Chondrocyte (in vitro differentiated cells): ENCODE measurements around the gene GDF15. TPM values are rescaled to one million over a fixed set of nuclear protein-coding genes. Genes with fewer than 3 reads are reported as not detected.

ENCODE experiments used
- DNase-seq: peaks from one replicate; pipeline ENCODE4 v3.0.0; 2021; ENCODE audit warnings: mixed read lengths, low spot score
- H3K27ac Mint-ChIP-seq: one replicate; pipeline ENCODE4 v1.8.0; 2021; ENCODE audit warnings: mild to moderate bottlenecking, moderate library complexity, mixed read lengths; ENCODE audit not compliant: unreplicated experiment
- H3K27me3 Mint-ChIP-seq: 2 replicates; pipeline ENCODE4 v1.8.0; 2021; ENCODE audit warnings: low read depth, mixed read lengths
- H3K36me3 Mint-ChIP-seq: 2 replicates; pipeline ENCODE4 v1.8.0; 2021; ENCODE audit warnings: low read depth, mixed read lengths
- H3K4me1 Mint-ChIP-seq: 2 replicates; pipeline ENCODE4 v1.8.0; 2021; ENCODE audit warnings: low read depth, mild to moderate bottlenecking, mixed read lengths
- H3K4me3 Mint-ChIP-seq: one replicate; pipeline ENCODE4 v1.8.0; 2021; ENCODE audit warnings: mild to moderate bottlenecking, moderate library complexity, mixed read lengths; ENCODE audit not compliant: unreplicated experiment
- H3K9me3 Mint-ChIP-seq: 2 replicates; pipeline ENCODE4 v1.8.0; 2021; ENCODE audit warnings: low read depth, mixed read lengths
- CTCF ChIP-seq: fragments of 200-600 bp; sonication (generic); IDR thresholded peaks from 2 replicates; pipeline ENCODE4 v1.5.0; 2021; ENCODE audit warnings: antibody characterized with exemption, mild to moderate bottlenecking, moderate library complexity
- total RNA-seq: library from RNA; stranded (reverse); gene quantifications from 3 replicates; pipeline ENCODE4 v1.2.1, GENCODE V29; 2021

The GDF15 gene
- total RNA-seq, 1 donor from 2014 or later: 149 TPM

GRCh38 chr19:18433735-18434398 is 47.9 kb downstream of the GDF15 start:
- no peaks in the 10 kb centered on the region for H3K27me3 Mint-ChIP-seq
- TF ChIP-seq CTCF: no peak
- no peaks in the 10 kb centered on the region for H3K36me3 Mint-ChIP-seq
- no peak for DNase-seq
- no peak overlapping the region for H3K27ac Mint-ChIP-seq
- peak overlapping the region; percentile 55 for H3K4me3 Mint-ChIP-seq
- no peaks in the 10 kb centered on the region for H3K9me3 Mint-ChIP-seq
- H3K4me1 Mint-ChIP-seq: peaks cover 23% of the 10 kb centered on the region

DNA sequence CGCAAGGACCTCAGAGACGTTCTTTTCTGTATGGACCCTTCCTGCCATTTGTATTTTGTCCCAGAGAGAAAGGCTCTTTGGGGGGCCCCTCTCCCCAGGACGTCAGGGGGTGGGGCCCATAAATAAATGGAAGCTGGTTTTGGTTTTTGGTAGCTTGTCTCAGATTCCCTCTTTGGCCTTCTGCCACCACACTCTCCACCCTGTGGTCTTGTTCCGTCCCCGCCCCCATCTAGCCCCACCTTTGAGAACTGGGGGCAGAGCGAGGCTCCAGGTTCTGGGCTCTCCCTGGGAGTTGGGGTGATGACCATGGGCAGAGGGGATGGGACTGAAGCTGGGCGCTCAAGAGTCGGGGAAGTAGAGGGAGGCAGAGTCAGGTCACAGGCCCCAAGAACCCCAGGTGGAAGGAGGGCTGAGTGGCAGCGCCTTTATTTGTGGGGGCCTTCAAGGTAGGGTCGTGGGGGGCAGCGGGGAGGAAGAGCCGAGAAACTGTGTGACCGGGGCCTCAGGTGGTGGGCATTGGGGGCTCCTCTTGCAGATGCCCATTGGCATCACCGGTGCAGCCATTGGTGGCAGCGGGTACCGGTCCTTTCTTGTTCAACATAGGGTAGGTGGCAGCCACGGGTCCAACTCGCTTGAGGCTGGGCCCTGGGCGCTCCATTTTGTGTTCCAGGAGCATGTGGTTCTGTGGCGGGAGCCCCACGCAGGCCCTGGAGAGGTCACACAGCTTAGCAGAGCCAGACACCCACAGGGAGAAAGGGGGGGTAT is 48.6 kb downstream of the GDF15 start:
- H3K27me3 Mint-ChIP-seq: no peaks in the 10 kb centered on the region
- TF ChIP-seq CTCF: no peak
- DNase-seq: no peak
- H3K27ac Mint-ChIP-seq: no peak overlapping the region
- no peaks in the 10 kb centered on the region for H3K9me3 Mint-ChIP-seq
- H3K36me3 Mint-ChIP-seq: no peaks in the 10 kb centered on the region
- peaks cover 30% of the 10 kb centered on the region for H3K4me1 Mint-ChIP-seq
- peak overlapping the region; percentile 55 for H3K4me3 Mint-ChIP-seq

DNA sequence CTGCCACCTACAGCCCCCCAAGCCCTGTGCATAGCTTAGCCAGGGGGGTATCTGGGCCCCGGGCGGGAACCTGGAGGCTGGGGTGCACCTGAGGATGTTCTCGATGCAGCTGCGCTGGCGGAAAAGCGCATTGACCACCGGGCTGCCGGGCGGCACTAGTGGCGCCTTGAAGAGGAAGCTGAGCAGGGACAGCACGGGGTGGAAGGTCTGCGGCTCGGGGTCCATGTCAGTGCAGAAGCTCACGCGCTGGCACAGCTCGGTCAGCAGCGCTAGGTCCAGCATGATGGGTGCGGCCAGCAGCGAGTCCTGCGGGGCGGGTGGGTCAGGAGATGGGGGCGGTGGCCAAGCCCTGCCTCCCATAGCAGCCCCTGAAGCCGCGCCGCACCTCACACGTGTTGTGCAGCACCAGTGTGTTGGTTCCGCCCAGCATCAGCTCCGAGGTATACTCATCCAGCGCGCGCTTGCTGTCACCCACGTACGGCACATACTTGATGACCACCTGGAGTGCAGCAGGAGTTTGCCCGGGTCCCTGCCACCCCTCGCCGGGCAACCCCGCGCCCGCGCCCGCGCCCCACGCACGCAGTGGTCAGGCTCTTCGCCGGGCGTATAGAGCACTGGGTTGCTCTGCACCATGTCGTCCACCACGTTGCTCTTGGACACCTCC is 49.4 kb downstream of the GDF15 start:
- DNase-seq: no peak
- no peaks in the 10 kb centered on the region for H3K9me3 Mint-ChIP-seq
- no peaks in the 10 kb centered on the region for H3K27me3 Mint-ChIP-seq
- H3K36me3 Mint-ChIP-seq: no peaks in the 10 kb centered on the region
- H3K27ac Mint-ChIP-seq: no peak overlapping the region
- H3K4me3 Mint-ChIP-seq: no peak overlapping the region
- TF ChIP-seq CTCF: no peak
- H3K4me1 Mint-ChIP-seq: peaks cover 37% of the 10 kb centered on the region

DNA sequence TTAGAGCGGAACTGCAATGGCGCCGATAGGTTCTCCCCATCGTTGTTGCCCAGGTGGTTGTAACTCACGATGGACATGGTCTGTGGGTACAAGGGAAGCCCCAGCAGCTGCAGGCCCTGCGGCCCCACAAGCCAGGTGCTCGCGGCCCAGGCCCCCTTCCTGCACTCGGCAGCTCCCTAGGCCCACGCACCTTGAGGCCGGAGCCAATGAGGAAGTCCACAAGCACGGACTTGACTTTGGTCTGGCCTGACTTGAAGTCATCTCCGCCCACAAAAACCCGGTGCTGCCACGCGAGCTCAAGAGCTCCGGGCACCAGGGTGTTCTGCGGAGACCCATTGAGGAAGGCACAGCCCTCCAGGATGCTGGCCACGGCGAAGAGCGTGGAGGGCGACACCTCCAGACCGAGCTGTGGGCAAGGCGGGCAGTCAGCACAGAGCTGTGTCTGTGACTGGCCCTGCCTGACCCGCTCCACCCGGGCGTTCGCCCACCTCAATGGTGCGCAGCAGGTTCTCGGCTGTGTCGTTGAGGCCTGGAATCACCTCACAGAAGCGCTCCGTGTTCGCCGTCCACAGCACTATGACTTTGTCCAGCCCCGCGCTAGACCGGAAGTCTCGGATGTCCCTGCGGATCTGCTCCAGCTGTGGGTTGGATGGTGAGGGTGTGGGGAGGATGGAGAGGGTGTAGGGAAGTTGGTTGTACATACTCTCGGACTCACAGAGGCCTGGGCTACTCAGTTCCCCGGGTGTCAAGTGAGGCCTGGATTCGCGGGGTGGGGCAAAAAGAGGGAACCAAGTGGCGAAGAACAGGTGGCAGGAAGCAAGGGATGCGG is 50.1 kb downstream of the GDF15 start:
- peak overlapping the region; percentile 75 for H3K4me3 Mint-ChIP-seq
- H3K36me3 Mint-ChIP-seq: no peaks in the 10 kb centered on the region
- peak overlapping the region; percentile 49 for H3K27ac Mint-ChIP-seq
- no peak for TF ChIP-seq CTCF
- H3K4me1 Mint-ChIP-seq: peaks cover 39% of the 10 kb centered on the region
- no peak for DNase-seq
- H3K9me3 Mint-ChIP-seq: no peaks in the 10 kb centered on the region
- no peaks in the 10 kb centered on the region for H3K27me3 Mint-ChIP-seq
